A549 (cell line): ENCODE data around the gene PRKCE. TPM values are rescaled to one million over a fixed set of nuclear protein-coding genes. Genes with fewer than 3 reads are reported as not detected.

Experiments used
- ATAC-seq, 2 experiments: fragments of 200-7000 bp in 1 of 2; fragments of >200 bp in 1 of 2; cut with Nextera tagmentation in 1 of 2; cut with Tn5 transposase in 1 of 2; 3 replicates each; pipeline versions ENCODE4 v1.8.0 to v1.9.1; 2018 to 2020; ENCODE audit warnings: mild to moderate bottlenecking in 1 of 2, moderate library complexity in 1 of 2
- CTCF ChIA-PET: fragments of 300-600 bp; sonication (Branson Sonifier 250); formaldehyde crosslinking; extraction: SDS; loops from one replicate; lab custom pipeline; 2021; ENCODE audit warnings: antibody characterized with exemption, inconsistent platforms; lab: Yijun Ruan, JAX
- POLR2A ChIA-PET: fragments of 350-600 bp; formaldehyde crosslinking; extraction: SDS; loops from one replicate; lab custom pipeline; 2021; ENCODE audit warnings: antibody characterized with exemption, inconsistent platforms; lab: Yijun Ruan, JAX
- DNase-seq, 2 experiments: peaks; one replicate each; pipeline versions ENCODE4 v3.0.0 to v3.0.0-alpha.2; 2011 to 2016; ENCODE audit warnings: low read depth in 1 of 2, low spot score in 1 of 2
- FAIRE-seq: peaks from 2 replicates; lab custom pipeline; 2011; peaks lifted over from hg19 to GRCh38; lab: Jason Lieb, UNC
- H3K27ac ChIP-seq, 2 experiments: fragments of >200 bp; sonication (Bioruptor Twin); formaldehyde crosslinking; 3 replicates each; pipeline ENCODE4 v1.5.1; 2016 to 2017
- H3K4me1 ChIP-seq: fragments of >200 bp; sonication (Bioruptor Twin); formaldehyde crosslinking; 3 replicates; pipeline ENCODE4 v1.6.1; 2016
- H3K4me2 ChIP-seq: fragments of >200 bp; sonication (Bioruptor Twin); formaldehyde crosslinking; 3 replicates; pipeline ENCODE4 v1.6.1; 2016
- H3K4me3 ChIP-seq: fragments of >200 bp; sonication (Bioruptor Twin); formaldehyde crosslinking; 3 replicates; pipeline ENCODE4 v1.5.1; 2016
- H3K9me3 ChIP-seq: fragments of >200 bp; sonication (Bioruptor Twin); formaldehyde crosslinking; 3 replicates; pipeline ENCODE4 v1.6.1; 2016
- CHD2 ChIP-seq: fragments of 150-350 bp; IDR thresholded peaks from 2 replicates; pipeline ENCODE4 v1.6.1; 2014; ENCODE audit warnings: low read length; ENCODE audit not compliant: partially characterized antibody
- E2F6 ChIP-seq: IDR thresholded peaks from 2 replicates; pipeline ENCODE4 v1.6.1; 2012; ENCODE audit warnings: low read depth, borderline replicate concordance
- EHF ChIP-seq: fragments of 250-450 bp; sonication (Bioruptor Pico); IDR thresholded peaks from 2 replicates; pipeline ENCODE4 v1.5.0; 2020; ENCODE audit warnings: mild to moderate bottlenecking
- EHMT2 ChIP-seq: fragments of 200-600 bp; sonication (generic); IDR thresholded peaks from 2 replicates; pipeline ENCODE4 v1.6.1; 2016; ENCODE audit warnings: antibody characterized with exemption, low read depth, mild to moderate bottlenecking, moderate library complexity
- FOXS1 ChIP-seq: fragments of 250-450 bp; sonication (Bioruptor Pico); IDR thresholded peaks from 2 replicates; pipeline ENCODE4 v1.5.0; 2020; ENCODE audit warnings: mild to moderate bottlenecking, moderate library complexity
- HDAC2 ChIP-seq: fragments of 200-600 bp; sonication (generic); IDR thresholded peaks from 2 replicates; pipeline ENCODE4 v1.6.1; 2016
- HEYL ChIP-seq: fragments of 250-450 bp; sonication (Bioruptor Pico); IDR thresholded peaks from 2 replicates; pipeline ENCODE4 v1.8.0; 2021; ENCODE audit warnings: mild to moderate bottlenecking, moderate library complexity
- MAFK ChIP-seq: fragments of 450-650 bp; IDR thresholded peaks from 2 replicates; pipeline ENCODE4 v1.6.1; 2014; ENCODE audit not compliant: partially characterized antibody
- MAZ ChIP-seq: fragments of 150-350 bp; IDR thresholded peaks from 2 replicates; pipeline ENCODE4 v1.6.1; 2014; ENCODE audit warnings: antibody characterized with exemption, low read depth, low read length, borderline replicate concordance
- PBX3 ChIP-seq: IDR thresholded peaks from 2 replicates; pipeline ENCODE4 v1.6.1; 2012
- PHF8 ChIP-seq: fragments of 200-600 bp; sonication (generic); IDR thresholded peaks from 2 replicates; pipeline ENCODE4 v1.6.1; 2016; ENCODE audit warnings: low read depth, mild to moderate bottlenecking, antibody characterized with exemption, moderate library complexity, borderline replicate concordance
- POLR2A ChIP-seq: IDR thresholded peaks from 2 replicates; pipeline ENCODE4 v1.6.1; 2012; ENCODE audit warnings: mild to moderate bottlenecking, low read length
- POLR2AphosphoS2 ChIP-seq: conservative IDR thresholded peaks from 2 replicates; pipeline ENCODE4 v1.6.1; 2012; ENCODE audit warnings: low read length, improper control_type of control experiment, inconsistent platforms
- REST ChIP-seq: fragments of 200-600 bp; sonication (generic); IDR thresholded peaks from 2 replicates; pipeline ENCODE4 v1.6.1; 2016; ENCODE audit warnings: antibody characterized with exemption, mild to moderate bottlenecking, moderate library complexity
- RNF2 ChIP-seq: fragments of 200-600 bp; sonication (generic); IDR thresholded peaks from 2 replicates; pipeline ENCODE4 v1.6.1; 2016; ENCODE audit warnings: low read depth, mild to moderate bottlenecking, antibody characterized with exemption, moderate library complexity, borderline replicate concordance
- TFCP2L1 ChIP-seq: fragments of 250-450 bp; sonication (Bioruptor Pico); IDR thresholded peaks from 2 replicates; pipeline ENCODE4 v1.5.0; 2021; ENCODE audit warnings: mild to moderate bottlenecking
- TP53 ChIP-seq: fragments of 250-450 bp; sonication (Bioruptor Pico); IDR thresholded peaks from 2 replicates; pipeline ENCODE4 v1.5.0; 2021; ENCODE audit warnings: mild to moderate bottlenecking, moderate library complexity
- USF2 ChIP-seq: fragments of 450-650 bp; IDR thresholded peaks from 2 replicates; pipeline ENCODE4 v1.6.1; 2014; ENCODE audit warnings: antibody characterized with exemption
- WGBS: methylation state at CpG from one replicate; pipeline ENCODE4 v1.1.6; 2017; ENCODE audit errors: missing lambda C conversion rate; 5-methylcytosine and 5-hydroxymethylcytosine counted together
- polyA plus RNA-seq, 4 experiments: library from polyadenylated mRNA; depleted of rRNA in 3 of 4; stranded (reverse); fragments of >200 nt; fragmentation: RNase III in 1 of 4; extraction: RNeasy Plus Mini Kit Qiagen cat#74134 plus additional on column Dnase treatment in 1 of 4; gene quantifications; 2 replicates in 3 of 4; 3 replicates in 1 of 4; pipeline ENCODE4 v1.2.3, GENCODE V29; 2011 to 2017

Gene PRKCE
- polyA plus RNA-seq, 2 of the 4 experiments (the other 2 are of a cell fraction), result 11.5 to 12.0 TPM

- no peak for ATAC-seq
- Histone ChIP-seq H3K4me3 (no peak overlapping the region), H3K4me2 (no peak overlapping the region), H3K27ac (no peak overlapping the region), H3K4me1 (no peaks in the 10 kb centered on the region), H3K9me3 (no peaks in the 10 kb centered on the region)
- no peak for DNase-seq
- FAIRE-seq, result no peak
- WGBS, result 58% methylated on average over 7 of the region's 7 CpGs
- POLR2A ChIA-PET, result no interaction called here
- TF ChIP-seq USF2 (no peak), PHF8 (no peak), MAZ (no peak), CHD2 (no peak), PBX3 (no peak), POLR2A (no peak), TFCP2L1 (CRISPR knock-in tag) (no peak), REST (no peak), RNF2 (no peak)
- TF ChIP-seq, all 56 proteins: peak for 0
- CTCF ChIA-PET, result interaction anchor here (1.3 to 7.8 kb wide), 3 partner anchors 12 to 142 kb away, joined by 3 to 60 read pairs (median 4); no protein-coding TSS in a partner anchor
Observed at GRCh38 chr2:45793305-45793962, 142.0 kb downstream of the PRKCE start.

GRCh38 chr2:45794134-45794617 lies 142.7 kb downstream of the PRKCE start:
- no peaks in the 10 kb centered on the region for H3K9me3 ChIP-seq
- ATAC-seq, result no peak
- POLR2A ChIA-PET, result no interaction called here
- H3K4me2 ChIP-seq, result no peak overlapping the region
- no peak for FAIRE-seq
- 87% methylated on average over 15 of the region's 15 CpGs for WGBS
- no peak overlapping the region for H3K27ac ChIP-seq
- no peak for DNase-seq
- CTCF ChIA-PET, result interaction anchor here (1.4 to 7.8 kb wide), 2 partner anchors 11 to 14 kb away, joined by 4 to 60 read pairs; no protein-coding TSS in a partner anchor
- TF ChIP-seq EHF (CRISPR knock-in tag) (no peak), FOXS1 (CRISPR knock-in tag) (no peak), POLR2AphosphoS2 (no peak), TP53 (no peak)
- no peaks in the 10 kb centered on the region for H3K4me1 ChIP-seq
- H3K4me3 ChIP-seq, result no peak overlapping the region

- H3K4me1 ChIP-seq, result no peaks in the 10 kb centered on the region
- ChIA-PET POLR2A (interaction anchor here (0.6 kb wide), 1 partner anchor 36 kb away, joined by 4 read pairs; no protein-coding TSS in a partner anchor), CTCF (interaction anchor here (0.5 to 3.5 kb wide), 5 partner anchors 9 to 22 kb away, joined by 3 to 10 read pairs (median 4); no protein-coding TSS in a partner anchor)
- no peak overlapping the region for H3K27ac ChIP-seq
- ATAC-seq (no peak), FAIRE-seq (no peak), DNase-seq (no peak)
- TF ChIP-seq HDAC2 (no peak), EHMT2 (no peak), MAFK (no peak), HEYL (CRISPR knock-in tag) (no peak), PBX3 (no peak), EHF (CRISPR knock-in tag) (no peak), E2F6 (no peak)
- WGBS, result 77% methylated on average over 4 of the region's 4 CpGs
- no peaks in the 10 kb centered on the region for H3K9me3 ChIP-seq
- H3K4me2 ChIP-seq, result no peak overlapping the region
- H3K4me3 ChIP-seq, result no peak overlapping the region
Observed at GRCh38 chr2:45796500-45796899, 145.0 kb downstream of the PRKCE start.
